ENCODE data around the gene FRMPD4. TPM values are rescaled to one million over a fixed set of nuclear protein-coding genes. Genes with fewer than 3 reads are reported as not detected.

FRMPD4 gene
- total and polyA plus RNA-seq, 2 donors (not counting 1 experiment from before 2014, with no cell fraction given), result 0.50 to 1.5 TPM

- H3K36me3 ChIP-seq (ENCODE audit: control insufficient read depth, insufficient read depth, low read length), result no peaks in the 10 kb centered on the region
- H3K27me3 ChIP-seq (ENCODE audit: control insufficient read depth, insufficient read depth, low read length), result no peaks in the 10 kb centered on the region
- peak overlapping the region; percentile 75 for H3K27ac ChIP-seq (ENCODE audit: insufficient read depth, low read length)
- no peak overlapping the region for H2AFZ ChIP-seq (ENCODE audit: low read length)
- H3K79me2 ChIP-seq (ENCODE audit: control insufficient read depth, insufficient read depth, low read length), result no peaks in the 10 kb centered on the region
- peak; percentile 63 to 77 for DNase-seq (ENCODE audit: low read depth in 2 of 2)
- H4K20me1 ChIP-seq (ENCODE audit: control insufficient read depth, extremely low read depth, insufficient read depth, low read length), result no peaks in the 10 kb centered on the region
- H3K4me1 ChIP-seq (ENCODE audit: control insufficient read depth, extremely low read depth, insufficient read depth, low read length), result peaks cover 7% of the 10 kb centered on the region
- H3K4me2 ChIP-seq (ENCODE audit: extremely low read depth, insufficient read depth, low read length), result peak overlapping the region; percentile 64
- H3K4me3 ChIP-seq (replicated peaks in 1 of 4; ENCODE audit: control extremely low read depth in 1 of 4, insufficient read depth in 1 of 4, low read depth in 3 of 4, low read length in 4 of 4), result no peak overlapping the region
- no peak overlapping the region for H3K9ac ChIP-seq (ENCODE audit: insufficient read depth, low read length)
- no peaks in the 10 kb centered on the region for H3K9me3 ChIP-seq (ENCODE audit: control insufficient read depth, insufficient read depth, low read depth, low read length)
- TF ChIP-seq EZH2 (IDR thresholded peaks at IDR 0.05; ENCODE audit: low read length, missing control alignments) (no peak), CTCF (conservative IDR thresholded peaks at IDR 0.05 in 1 of 2, IDR thresholded peaks at IDR 0.05 in 1 of 2; ENCODE audit: low read depth in 1 of 2, low read length in 2 of 2) (no peak)
These were observed 222.1 kb downstream of the FRMPD4 start for GRCh38 chrX:12360383-12360782.

GRCh38 chrX:12360986-12361598 lies 222.8 kb downstream of the FRMPD4 start:
- Histone ChIP-seq H3K4me3 (replicated peaks in 1 of 4; ENCODE audit: control extremely low read depth in 1 of 4, insufficient read depth in 1 of 4, low read depth in 3 of 4, low read length in 4 of 4) (no peak overlapping the region), H3K79me2 (ENCODE audit: control insufficient read depth, insufficient read depth, low read length) (no peaks in the 10 kb centered on the region), H4K20me1 (ENCODE audit: control insufficient read depth, extremely low read depth, insufficient read depth, low read length) (no peaks in the 10 kb centered on the region), H3K27ac (ENCODE audit: insufficient read depth, low read length) (peak overlapping the region; percentile 75), H3K9ac (ENCODE audit: insufficient read depth, low read length) (no peak overlapping the region), H3K9me3 (ENCODE audit: control insufficient read depth, insufficient read depth, low read depth, low read length) (no peaks in the 10 kb centered on the region), H3K4me2 (ENCODE audit: extremely low read depth, insufficient read depth, low read length) (peak overlapping the region; percentile 5), H3K27me3 (ENCODE audit: control insufficient read depth, insufficient read depth, low read length) (no peaks in the 10 kb centered on the region), H3K4me1 (ENCODE audit: control insufficient read depth, extremely low read depth, insufficient read depth, low read length) (peaks cover 7% of the 10 kb centered on the region), H3K36me3 (ENCODE audit: control insufficient read depth, insufficient read depth, low read length) (no peaks in the 10 kb centered on the region), H2AFZ (ENCODE audit: low read length) (no peak overlapping the region)
- DNase-seq (ENCODE audit: low read depth in 2 of 2), result peak; percentile 18 to 53
- TF ChIP-seq EZH2 (IDR thresholded peaks at IDR 0.05; ENCODE audit: low read length, missing control alignments), result no peak
- TF ChIP-seq CTCF (conservative IDR thresholded peaks at IDR 0.05 in 1 of 2, IDR thresholded peaks at IDR 0.05 in 1 of 2; ENCODE audit: low read depth in 1 of 2, low read length in 2 of 2), result no peak

- Histone ChIP-seq H3K4me2 (ENCODE audit: extremely low read depth, insufficient read depth, low read length) (no peak overlapping the region), H2AFZ (ENCODE audit: low read length) (no peak overlapping the region), H3K9ac (ENCODE audit: insufficient read depth, low read length) (no peak overlapping the region), H3K79me2 (ENCODE audit: control insufficient read depth, insufficient read depth, low read length) (no peaks in the 10 kb centered on the region), H3K27ac (ENCODE audit: insufficient read depth, low read length) (no peak overlapping the region), H3K27me3 (ENCODE audit: control insufficient read depth, insufficient read depth, low read length) (no peaks in the 10 kb centered on the region), H3K36me3 (ENCODE audit: control insufficient read depth, insufficient read depth, low read length) (no peaks in the 10 kb centered on the region), H3K4me1 (ENCODE audit: control insufficient read depth, extremely low read depth, insufficient read depth, low read length) (peaks cover 7% of the 10 kb centered on the region), H3K9me3 (ENCODE audit: control insufficient read depth, insufficient read depth, low read depth, low read length) (no peaks in the 10 kb centered on the region), H3K4me3 (replicated peaks in 1 of 4; ENCODE audit: control extremely low read depth in 1 of 4, insufficient read depth in 1 of 4, low read depth in 3 of 4, low read length in 4 of 4) (no peak overlapping the region), H4K20me1 (ENCODE audit: control insufficient read depth, extremely low read depth, insufficient read depth, low read length) (no peaks in the 10 kb centered on the region)
- no peak for TF ChIP-seq EZH2 (IDR thresholded peaks at IDR 0.05; ENCODE audit: low read length, missing control alignments)
- no peak for TF ChIP-seq CTCF (conservative IDR thresholded peaks at IDR 0.05 in 1 of 2, IDR thresholded peaks at IDR 0.05 in 1 of 2; ENCODE audit: low read depth in 1 of 2, low read length in 2 of 2)
- DNase-seq (ENCODE audit: low read depth in 2 of 2), result no peak
These were observed 224.9 kb downstream of the FRMPD4 start for GRCh38 chrX:12363216-12363615.
